ENCODE results near the gene SFXN3.

Gene SFXN3

DNA sequence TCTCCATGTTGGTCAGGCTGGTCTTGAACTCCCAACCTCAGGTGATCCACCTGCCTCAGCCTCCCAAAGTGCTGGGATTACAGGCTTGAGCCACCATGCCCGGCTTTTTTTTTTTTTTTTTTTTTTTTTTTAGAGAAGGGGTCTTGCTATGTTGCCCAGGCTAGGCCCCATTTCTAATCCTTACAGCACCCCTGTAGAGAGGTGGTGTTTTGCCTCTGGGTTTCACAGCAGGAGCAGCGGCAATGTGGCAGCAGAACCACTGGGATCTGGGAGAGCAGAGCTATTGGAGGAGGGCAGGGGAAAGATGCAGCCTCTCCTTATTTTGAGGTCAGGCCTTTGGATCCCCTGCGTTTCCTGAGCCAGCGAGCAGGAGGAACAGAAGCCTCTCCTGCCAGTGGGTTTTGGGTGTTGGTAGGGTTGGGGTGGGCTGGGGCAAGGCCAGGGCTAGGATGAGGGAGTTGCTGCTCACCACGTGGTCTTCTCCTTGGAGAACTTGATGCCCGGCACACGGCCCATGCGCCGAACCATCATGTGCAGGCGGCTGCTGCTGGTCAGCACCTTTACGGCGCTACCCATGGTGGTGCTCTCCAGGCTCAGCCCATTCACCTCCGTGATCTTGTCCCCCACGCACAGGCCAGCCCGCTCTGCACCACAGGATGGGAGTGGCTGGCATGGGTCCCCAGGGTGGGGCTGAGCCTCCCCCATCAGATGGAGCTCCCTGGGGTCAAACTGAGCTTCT is 7.9 kb upstream of the SFXN3 start:
- H3K4me3 ChIP-seq (ENCODE audit: low read depth, low read length, poor library complexity, severe bottlenecking) = no peak overlapping the region
- no peak overlapping the region for H3K27ac ChIP-seq (ENCODE audit: low read depth, low read length, poor library complexity, severe bottlenecking)
- H4K20me1 ChIP-seq (ENCODE audit: insufficient read depth, low read length) = no peaks in the 10 kb centered on the region
- no peaks in the 10 kb centered on the region for H3K36me3 ChIP-seq (ENCODE audit: insufficient read depth, low read length)
- H2AFZ ChIP-seq (ENCODE audit: low read length) = no peak overlapping the region
- no peaks in the 10 kb centered on the region for H3K9me2 ChIP-seq (ENCODE audit: low read depth, low read length)
- H3K79me2 ChIP-seq (ENCODE audit: insufficient read depth, low read length) = no peaks in the 10 kb centered on the region
- no peak for TF ChIP-seq EZH2 (IDR thresholded peaks at IDR 0.05; ENCODE audit: borderline replicate concordance, low read length)
- TF ChIP-seq, protein P1, sequence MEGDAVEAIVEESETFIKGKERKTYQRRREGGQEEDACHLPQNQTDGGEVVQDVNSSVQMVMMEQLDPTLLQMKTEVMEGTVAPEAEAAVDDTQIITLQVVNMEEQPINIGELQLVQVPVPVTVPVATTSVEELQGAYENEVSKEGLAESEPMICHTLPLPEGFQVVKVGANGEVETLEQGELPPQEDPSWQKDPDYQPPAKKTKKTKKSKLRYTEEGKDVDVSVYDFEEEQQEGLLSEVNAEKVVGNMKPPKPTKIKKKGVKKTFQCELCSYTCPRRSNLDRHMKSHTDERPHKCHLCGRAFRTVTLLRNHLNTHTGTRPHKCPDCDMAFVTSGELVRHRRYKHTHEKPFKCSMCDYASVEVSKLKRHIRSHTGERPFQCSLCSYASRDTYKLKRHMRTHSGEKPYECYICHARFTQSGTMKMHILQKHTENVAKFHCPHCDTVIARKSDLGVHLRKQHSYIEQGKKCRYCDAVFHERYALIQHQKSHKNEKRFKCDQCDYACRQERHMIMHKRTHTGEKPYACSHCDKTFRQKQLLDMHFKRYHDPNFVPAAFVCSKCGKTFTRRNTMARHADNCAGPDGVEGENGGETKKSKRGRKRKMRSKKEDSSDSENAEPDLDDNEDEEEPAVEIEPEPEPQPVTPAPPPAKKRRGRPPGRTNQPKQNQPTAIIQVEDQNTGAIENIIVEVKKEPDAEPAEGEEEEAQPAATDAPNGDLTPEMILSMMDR (IDR thresholded peaks at IDR 0.05; ENCODE audit: low read length) = no peak
- no peak overlapping the region for H3K9ac ChIP-seq (ENCODE audit: low read length)
- no peaks in the 10 kb centered on the region for H3K27me3 ChIP-seq (ENCODE audit: insufficient read depth, low read length)
- H3K4me1 ChIP-seq (ENCODE audit: insufficient read depth, low read length, severe bottlenecking) = no peaks in the 10 kb centered on the region
- H3K4me2 ChIP-seq (ENCODE audit: low read length) = no peak overlapping the region
- H3K9me3 ChIP-seq (ENCODE audit: low read length) = no peaks in the 10 kb centered on the region
- no peaks in the 10 kb centered on the region for H3F3A ChIP-seq (ENCODE audit: insufficient read depth, low read length)

DNA sequence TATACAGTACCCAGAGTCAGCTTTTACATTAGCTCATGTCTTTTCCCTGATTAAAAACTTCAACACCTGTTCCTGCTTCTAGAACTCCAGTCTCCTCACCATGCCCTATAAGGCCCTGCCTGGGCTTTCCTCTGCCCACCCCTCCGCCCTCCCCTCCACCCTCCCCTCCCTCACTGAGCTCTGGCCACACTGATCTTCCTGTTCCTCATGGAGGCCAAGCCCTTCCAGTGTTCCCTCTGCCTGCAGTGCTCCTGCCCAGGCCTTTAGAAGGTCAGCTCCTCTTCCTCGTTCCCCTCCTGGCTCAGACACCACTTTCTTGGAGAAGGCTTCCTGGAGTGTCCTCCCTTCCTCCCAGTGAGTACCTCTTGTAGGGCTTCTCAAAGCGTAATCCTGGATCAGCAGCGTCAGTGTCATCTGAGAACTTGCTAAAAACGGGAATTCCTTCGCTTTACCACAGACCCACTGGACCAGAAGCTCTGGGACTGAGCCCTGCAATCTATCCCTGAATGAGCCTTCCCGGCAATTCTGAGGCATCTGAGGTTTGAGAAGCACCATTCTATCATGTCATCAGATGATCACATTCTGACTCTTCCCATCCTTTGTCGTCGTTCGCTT is 3.8 kb upstream of the SFXN3 start:
- H3K4me2 ChIP-seq (ENCODE audit: low read length) = no peak overlapping the region
- no peaks in the 10 kb centered on the region for H3K9me3 ChIP-seq (ENCODE audit: low read length)
- no peaks in the 10 kb centered on the region for H3K79me2 ChIP-seq (ENCODE audit: insufficient read depth, low read length)
- no peaks in the 10 kb centered on the region for H3K36me3 ChIP-seq (ENCODE audit: insufficient read depth, low read length)
- H3F3A ChIP-seq (ENCODE audit: insufficient read depth, low read length) = no peaks in the 10 kb centered on the region
- H3K9me2 ChIP-seq (ENCODE audit: low read depth, low read length) = no peaks in the 10 kb centered on the region
- no peak overlapping the region for H3K27ac ChIP-seq (ENCODE audit: low read depth, low read length, poor library complexity, severe bottlenecking)
- no peak overlapping the region for H3K9ac ChIP-seq (ENCODE audit: low read length)
- H3K27me3 ChIP-seq (ENCODE audit: insufficient read depth, low read length) = 0 out of 2 replicates have a peak, but pooled peaks cover 4% of the 10 kb centered on the region
- no peak overlapping the region for H3K4me3 ChIP-seq (ENCODE audit: low read depth, low read length, poor library complexity, severe bottlenecking)
- no peak overlapping the region for H2AFZ ChIP-seq (ENCODE audit: low read length)
- no peaks in the 10 kb centered on the region for H4K20me1 ChIP-seq (ENCODE audit: insufficient read depth, low read length)
- peaks cover 10% of the 10 kb centered on the region for H3K4me1 ChIP-seq (ENCODE audit: insufficient read depth, low read length, severe bottlenecking)
- TF ChIP-seq, protein P1 (IDR thresholded peaks at IDR 0.05; ENCODE audit: low read length) = no peak
- TF ChIP-seq EZH2 (IDR thresholded peaks at IDR 0.05; ENCODE audit: borderline replicate concordance, low read length) = no peak

DNA sequence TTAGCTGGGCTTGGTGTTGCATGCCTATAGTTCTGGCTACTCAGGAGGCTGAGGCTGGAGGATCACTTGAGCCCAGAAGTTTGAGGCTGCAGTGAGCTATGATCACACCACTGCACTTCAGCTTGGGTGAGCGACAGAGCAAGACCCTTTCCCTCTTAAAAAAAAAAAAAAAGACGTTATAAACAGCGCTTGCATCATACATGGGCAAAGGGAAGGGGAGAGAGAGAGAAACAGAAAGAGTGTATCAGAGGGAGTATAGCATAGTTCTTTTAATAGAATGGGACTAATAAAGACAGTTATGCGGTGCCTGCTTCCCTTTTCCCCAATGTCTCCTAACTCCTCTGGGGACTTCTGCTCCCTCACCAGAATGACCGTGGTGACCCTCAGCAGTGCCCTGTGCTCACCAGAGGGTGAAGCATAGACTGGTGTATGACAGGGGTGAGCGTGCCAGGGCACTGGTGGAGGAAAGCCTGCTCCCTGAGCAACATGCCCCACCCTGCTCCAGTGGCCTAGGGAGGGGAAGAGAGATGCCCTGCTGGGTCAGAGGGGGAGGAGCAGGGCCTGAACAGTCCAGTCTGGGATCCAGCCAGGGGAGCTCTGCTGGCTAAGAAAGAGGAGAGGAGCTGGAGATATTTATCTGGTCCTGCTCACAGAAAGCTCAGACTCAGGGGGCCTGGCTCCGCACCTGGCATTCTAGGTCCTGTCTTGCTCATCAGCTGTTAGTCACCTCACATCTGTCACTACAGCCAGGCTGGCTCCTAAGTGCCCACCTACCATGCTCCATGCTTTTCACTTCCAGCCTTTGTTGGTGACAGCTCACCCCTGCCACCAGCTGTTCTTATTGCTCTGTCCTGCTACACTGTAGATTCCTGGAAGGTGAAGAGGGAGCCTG is 2.3 kb upstream of the SFXN3 start:
- 0 out of 2 replicates have a peak, but pooled peaks cover 4% of the 10 kb centered on the region for H3K27me3 ChIP-seq (ENCODE audit: insufficient read depth, low read length)
- H2AFZ ChIP-seq (ENCODE audit: low read length) = no peak overlapping the region
- no peak for TF ChIP-seq EZH2 (IDR thresholded peaks at IDR 0.05; ENCODE audit: borderline replicate concordance, low read length)
- TF ChIP-seq, protein P1 (IDR thresholded peaks at IDR 0.05; ENCODE audit: low read length) = no peak
- no peaks in the 10 kb centered on the region for H3K9me3 ChIP-seq (ENCODE audit: low read length)
- no peak overlapping the region for H3K27ac ChIP-seq (ENCODE audit: low read depth, low read length, poor library complexity, severe bottlenecking)
- H3K4me2 ChIP-seq (ENCODE audit: low read length) = no peak overlapping the region
- H3K4me1 ChIP-seq (ENCODE audit: insufficient read depth, low read length, severe bottlenecking) = peaks cover 10% of the 10 kb centered on the region
- H4K20me1 ChIP-seq (ENCODE audit: insufficient read depth, low read length) = no peaks in the 10 kb centered on the region
- H3K9me2 ChIP-seq (ENCODE audit: low read depth, low read length) = no peaks in the 10 kb centered on the region
- no peak overlapping the region for H3K9ac ChIP-seq (ENCODE audit: low read length)
- no peaks in the 10 kb centered on the region for H3K79me2 ChIP-seq (ENCODE audit: insufficient read depth, low read length)
- H3F3A ChIP-seq (ENCODE audit: insufficient read depth, low read length) = no peaks in the 10 kb centered on the region
- H3K4me3 ChIP-seq (ENCODE audit: low read depth, low read length, poor library complexity, severe bottlenecking) = no peak overlapping the region
- no peaks in the 10 kb centered on the region for H3K36me3 ChIP-seq (ENCODE audit: insufficient read depth, low read length)

Data from OCI-LY1 (cell line).